K562 (cell line): Measurements from ENCODE around the gene EIF5. TPM values are rescaled to one million over a fixed set of nuclear protein-coding genes. Genes with fewer than 3 reads are reported as not detected.
A peak's percentile ranks its signal among the peaks of the same experiment; 100 is the strongest.

Source experiments
- CHAMP1 ChIP-seq: fragments of 450-650 bp; IDR thresholded peaks from 2 replicates; pipeline ENCODE4 v1.6.1; 2016; ENCODE audit warnings: mild to moderate bottlenecking
- MBD1 ChIP-seq: fragments of 250-450 bp; sonication (Bioruptor Pico); IDR thresholded peaks from 2 replicates; pipeline ENCODE4 v1.8.0; 2022; ENCODE audit warnings: inconsistent platforms
- MYNN ChIP-seq, 2 experiments: sonication (generic); formaldehyde crosslinking in 1 of 2; IDR thresholded peaks; 2 replicates each; pipeline versions ENCODE4 v1.5.0 to v1.6.1; 2016 to 2020; ENCODE audit warnings: antibody characterized with exemption in 1 of 2, missing genetic modification reagents in 1 of 2
- NFIC ChIP-seq: fragments of 450-650 bp; IDR thresholded peaks from 2 replicates; pipeline ENCODE4 v1.6.1; 2017; ENCODE audit warnings: mild to moderate bottlenecking, inconsistent platforms
- RAD21 ChIP-seq, 2 experiments: fragments of 250-450 bp in 1 of 2; fragments of 450-650 bp in 1 of 2; sonication (Bioruptor Pico) in 1 of 2; formaldehyde crosslinking in 1 of 2; IDR thresholded peaks in 1 of 2; conservative IDR thresholded peaks in 1 of 2; 2 replicates each; pipeline versions ENCODE4 v1.4.0 to v1.8.0; 2020 to 2022; ENCODE audit warnings: mild to moderate bottlenecking in 2 of 2, moderate library complexity in 1 of 2
- ZKSCAN8 ChIP-seq: fragments of 200-800 bp; sonication (Bioruptor generic); IDR thresholded peaks from 2 replicates; pipeline ENCODE4 v1.6.1; 2016; ENCODE audit warnings: missing genetic modification characterization, missing compliant biosample characterization
- ZNF354B ChIP-seq: fragments of 250-450 bp; sonication (Bioruptor Pico); IDR thresholded peaks from 2 replicates; pipeline ENCODE4 v1.4.0; 2020
- polyA plus RNA-seq, 8 experiments: library from polyadenylated mRNA; depleted of rRNA in 4 of 8; stranded (reverse) in 5 of 8; unstranded in 3 of 8; fragments of >200 nt; fragmentation: Nextera tagmentation in 2 of 8; fragmentation: Illumina TruSeq in 1 of 8; extraction: Ambion mirVana in 2 of 8; extraction: Trizol in 1 of 8; gene quantifications; 2 replicates each; pipeline versions ENCODE4 v1.2.1 to v1.2.3, GENCODE V29; 2011 to 2014; ENCODE audit warnings: inconsistent platforms in 1 of 8, missing spikeins in 1 of 8
- total RNA-seq, 7 experiments: library from RNA; depleted of rRNA in 6 of 7; stranded (reverse); fragments of >200 nt in 6 of 7; fragmentation: Illumina TruSeq in 2 of 7; extraction: Trizol in 2 of 7; gene quantifications; 2 replicates each; pipeline versions ENCODE4 v1.2.1 to v1.2.3, GENCODE V29; 2011 to 2021; ENCODE audit warnings: low replicate concordance in 1 of 7

EIF5 gene
- total and polyA plus RNA-seq, 9 of the 15 experiments (the other 6 are each of a cell fraction or from before 2014, with no cell fraction given) = 92.7 to 442 (median 190) TPM

GRCh38 chr14:103296987-103297386, 37.0 kb upstream of the EIF5 start (continued):
- TF ChIP-seq RAD21 (CRISPR knock-in tag; conservative IDR thresholded peaks at IDR 0.05 in 1 of 2, IDR thresholded peaks at IDR 0.05 in 1 of 2) (peak in 1 of 2 experiments; percentile 20; a peak in 1 of 4 replicates), ZNF354B (CRISPR knock-in tag) (no peak), MBD1 (no peak), CHAMP1 (peak; percentile 19; the same call in 1 of the 2 replicates), ZKSCAN8 (CRISPR knock-in tag) (no peak), NFIC (peak; percentile 14; the same call in 1 of the 2 replicates), MYNN (IDR thresholded peaks at IDR 0.05) (no peak), MYNN (CRISPR knock-in tag; IDR thresholded peaks at IDR 0.05) (no peak)
